C4-2B (cell line): ENCODE results near the gene UNC5CL.

ENCODE experiments used
- H3K27ac ChIP-seq: fragments of 450-650 bp; 2 replicates; pipeline ENCODE4 v1.5.1; 2017
- CTCF ChIP-seq: fragments of 450-650 bp; conservative IDR thresholded peaks from 2 replicates; pipeline ENCODE4 v1.5.1; 2017; ENCODE audit warnings: mild to moderate bottlenecking
- ZFX ChIP-seq: fragments of 450-650 bp; IDR thresholded peaks from 2 replicates; pipeline ENCODE4 v1.6.1; 2017

The UNC5CL gene

GRCh38 chr6:41062056-41062455 lies 23.0 kb upstream of the UNC5CL start:
- TF ChIP-seq CTCF = no peak
- TF ChIP-seq ZFX = no peak
- no peak overlapping the region for H3K27ac ChIP-seq

GRCh38 chr6:41061196-41061726 lies 22.2 kb upstream of the UNC5CL start:
- no peak for TF ChIP-seq ZFX
- TF ChIP-seq CTCF = no peak
- no peak overlapping the region for H3K27ac ChIP-seq

GRCh38 chr6:41059556-41059955 lies 20.5 kb upstream of the UNC5CL start:
- H3K27ac ChIP-seq = no peak overlapping the region
- TF ChIP-seq ZFX (no peak), CTCF (no peak)

- no peak overlapping the region for H3K27ac ChIP-seq
- 0 out of 2 replicates have a peak, but pooled peaks have one; percentile 2 for TF ChIP-seq CTCF
- TF ChIP-seq ZFX = no peak
These were observed 19.8 kb upstream of the UNC5CL start for GRCh38 chr6:41058783-41059181.

- H3K27ac ChIP-seq = no peak overlapping the region
- TF ChIP-seq ZFX = no peak
- no peak for TF ChIP-seq CTCF
These were observed 17.9 kb upstream of the UNC5CL start for GRCh38 chr6:41056768-41057490.

GRCh38 chr6:41055149-41055548 lies 16.1 kb upstream of the UNC5CL start:
- TF ChIP-seq CTCF (no peak), ZFX (no peak)
- H3K27ac ChIP-seq = no peak overlapping the region

GRCh38 chr6:41054511-41054910 lies 15.5 kb upstream of the UNC5CL start:
- TF ChIP-seq CTCF (no peak), ZFX (no peak)
- H3K27ac ChIP-seq = no peak overlapping the region
